Stimulated activated CD8-positive, alpha-beta memory T cell treated with anti-CD3 and anti-CD28 coated beads, Interleukin-12 subunit alpha, Interleukin-12 subunit beta, amount 100 ng/mL, for 4 hours (primary cell): ENCODE results near the gene PLA2G3.
"Not testable (repeated sequence)": the region's sequence is repeated elsewhere in the genome, so short reads cannot be mapped to it uniquely, and the experiment has no call there.

Experiments used
- DNase-seq: peaks from one replicate; pipeline ENCODE4 v3.0.0-alpha.2; 2020; ENCODE audit warnings: low read depth

Gene PLA2G3, protein sequence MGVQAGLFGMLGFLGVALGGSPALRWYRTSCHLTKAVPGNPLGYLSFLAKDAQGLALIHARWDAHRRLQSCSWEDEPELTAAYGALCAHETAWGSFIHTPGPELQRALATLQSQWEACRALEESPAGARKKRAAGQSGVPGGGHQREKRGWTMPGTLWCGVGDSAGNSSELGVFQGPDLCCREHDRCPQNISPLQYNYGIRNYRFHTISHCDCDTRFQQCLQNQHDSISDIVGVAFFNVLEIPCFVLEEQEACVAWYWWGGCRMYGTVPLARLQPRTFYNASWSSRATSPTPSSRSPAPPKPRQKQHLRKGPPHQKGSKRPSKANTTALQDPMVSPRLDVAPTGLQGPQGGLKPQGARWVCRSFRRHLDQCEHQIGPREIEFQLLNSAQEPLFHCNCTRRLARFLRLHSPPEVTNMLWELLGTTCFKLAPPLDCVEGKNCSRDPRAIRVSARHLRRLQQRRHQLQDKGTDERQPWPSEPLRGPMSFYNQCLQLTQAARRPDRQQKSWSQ

DNA sequence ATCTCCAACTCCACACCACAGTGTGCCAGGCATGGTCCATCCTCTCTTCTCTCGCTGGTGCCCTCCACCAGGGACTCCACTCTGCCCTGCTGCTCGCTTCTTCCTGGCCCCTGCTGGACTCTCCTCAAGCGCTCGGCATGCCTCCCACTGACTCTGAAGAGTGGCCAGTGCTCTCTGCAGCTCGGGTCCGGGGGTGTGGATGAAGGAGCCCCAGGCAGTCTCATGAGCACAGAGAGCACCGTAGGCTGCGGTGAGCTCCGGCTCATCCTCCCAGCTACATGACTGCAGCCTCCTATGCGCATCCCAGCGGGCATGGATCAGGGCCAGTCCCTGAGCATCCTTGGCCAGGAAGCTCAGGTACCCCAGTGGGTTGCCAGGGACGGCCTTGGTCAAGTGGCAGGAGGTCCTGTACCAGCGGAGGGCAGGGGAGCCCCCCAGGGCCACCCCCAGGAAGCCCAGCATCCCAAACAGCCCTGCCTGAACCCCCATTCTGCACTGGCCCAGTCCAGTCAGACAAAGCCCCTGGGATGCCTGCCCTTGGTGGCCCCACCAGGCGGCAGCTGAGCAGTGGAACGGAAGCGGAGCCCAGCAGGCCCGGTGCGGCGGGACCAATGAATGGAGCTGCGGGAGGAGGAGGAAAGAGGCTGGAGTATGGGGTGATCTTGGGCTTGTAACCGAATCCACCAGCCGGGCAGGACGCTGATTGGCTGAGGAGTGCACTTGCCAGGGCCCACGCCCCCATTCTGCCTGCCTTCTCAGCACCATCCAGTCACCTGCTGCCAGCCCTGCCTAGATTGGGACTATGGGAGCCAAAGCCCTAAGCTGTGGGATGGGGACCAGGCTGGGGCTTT lies at the start of gene PLA2G3:
Gene PLA2G3 (minus strand): TSS at position 643 of the 851 bp plus-strand sequence. CDS start 154 bp downstream, at position 489.
- DNase-seq, result no peak

DNA sequence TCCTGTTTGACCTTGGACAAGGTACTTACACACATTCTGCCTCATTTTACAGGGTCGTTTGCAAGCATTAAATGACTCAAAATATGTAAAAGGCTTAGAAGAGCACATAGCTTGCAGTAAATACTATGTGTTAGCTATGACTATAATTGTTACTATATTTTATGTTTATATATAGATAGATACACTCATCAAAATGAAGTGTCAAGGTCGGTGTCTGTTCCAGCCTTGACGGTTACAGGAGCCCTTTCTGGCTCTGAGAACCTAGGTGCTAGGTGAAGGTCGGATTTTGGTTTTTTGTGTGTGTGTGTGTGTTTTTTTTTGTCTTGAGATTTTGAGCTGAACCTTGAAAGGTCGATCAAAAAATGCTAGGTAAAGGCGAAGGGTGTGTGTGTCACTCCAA lies 47.3 kb upstream of the PLA2G3 start:
- no peak for DNase-seq

DNA sequence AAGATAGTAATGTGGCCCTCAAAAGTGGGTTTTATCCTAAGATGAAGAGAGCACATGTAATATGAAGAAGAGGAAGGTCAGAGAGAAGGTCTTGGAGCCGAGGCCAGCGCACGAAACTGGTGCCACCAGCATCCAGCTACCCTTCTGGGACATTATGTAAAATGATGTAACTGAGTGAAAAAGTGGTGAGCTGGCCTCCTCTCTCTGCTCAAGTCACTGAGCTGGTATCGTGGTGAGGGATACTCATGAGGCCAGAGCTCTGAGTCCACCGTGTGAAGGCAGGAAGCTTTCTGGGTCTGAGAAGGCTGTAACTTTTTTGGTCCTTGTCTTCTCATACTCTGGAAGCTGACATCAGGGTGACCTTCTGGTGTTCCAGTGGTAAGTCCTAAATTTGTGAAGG lies 44.7 kb upstream of the PLA2G3 start:
- no peak for DNase-seq

DNA sequence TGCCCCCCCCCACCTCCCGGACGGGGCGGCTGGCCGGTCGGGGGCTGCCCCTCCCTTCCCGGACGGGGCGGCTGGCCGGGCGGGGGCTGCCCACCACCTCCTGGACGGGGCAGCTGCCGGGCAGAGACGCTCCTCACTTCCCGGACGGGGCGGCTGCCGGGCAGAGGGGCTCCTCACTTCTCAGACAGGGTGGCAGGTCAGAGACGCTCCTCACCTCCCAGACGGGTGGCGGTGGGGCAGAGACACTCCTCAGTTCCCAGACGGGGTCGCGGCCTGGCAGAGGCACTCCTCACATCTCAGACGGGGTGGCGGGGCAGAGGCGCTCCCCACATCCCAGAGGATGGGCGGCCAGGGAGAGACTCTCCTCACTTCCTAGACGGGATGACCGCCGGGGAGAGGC lies 43.7 kb upstream of the PLA2G3 start:
- no peak for DNase-seq

DNA sequence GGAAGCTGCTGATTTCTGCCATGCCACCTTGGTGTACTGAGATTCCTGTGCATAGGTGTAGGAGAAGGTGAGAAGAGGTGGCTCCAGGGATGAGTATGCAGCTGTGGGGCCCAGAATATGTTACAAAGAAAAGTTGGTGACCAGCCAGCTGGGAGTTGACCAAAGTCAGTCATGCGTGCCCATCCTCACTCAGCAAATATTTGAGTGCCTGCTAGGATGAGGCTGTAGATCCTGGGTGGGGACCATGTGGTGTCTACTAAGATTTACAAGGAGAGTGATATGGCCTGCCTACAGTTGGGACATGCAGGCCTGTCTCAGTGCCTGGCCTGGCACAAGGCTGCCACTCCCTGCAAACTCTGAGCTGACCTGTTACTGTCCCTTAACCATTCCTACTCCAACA lies 39.0 kb upstream of the PLA2G3 start:
- no peak for DNase-seq

DNA sequence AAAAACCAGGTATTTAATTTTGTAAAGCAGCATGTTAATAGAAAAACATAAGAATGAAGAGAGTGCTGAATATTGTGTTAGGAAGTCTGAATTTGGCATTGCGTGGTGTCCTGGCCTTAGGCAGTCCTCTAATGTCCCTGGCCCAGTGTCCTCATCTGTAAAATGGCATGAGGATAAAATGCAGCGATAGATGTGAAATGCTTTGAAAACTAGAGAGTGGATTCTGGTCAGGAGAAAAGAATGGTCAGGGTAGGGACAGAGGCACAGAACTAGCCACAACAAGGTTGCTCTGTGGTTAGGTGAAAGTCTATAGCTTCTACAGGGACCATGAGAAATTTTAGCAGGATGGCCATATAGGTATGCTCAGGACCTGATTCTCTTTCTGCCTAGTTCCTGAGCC lies 38.6 kb upstream of the PLA2G3 start:
- DNase-seq, result no peak

DNA sequence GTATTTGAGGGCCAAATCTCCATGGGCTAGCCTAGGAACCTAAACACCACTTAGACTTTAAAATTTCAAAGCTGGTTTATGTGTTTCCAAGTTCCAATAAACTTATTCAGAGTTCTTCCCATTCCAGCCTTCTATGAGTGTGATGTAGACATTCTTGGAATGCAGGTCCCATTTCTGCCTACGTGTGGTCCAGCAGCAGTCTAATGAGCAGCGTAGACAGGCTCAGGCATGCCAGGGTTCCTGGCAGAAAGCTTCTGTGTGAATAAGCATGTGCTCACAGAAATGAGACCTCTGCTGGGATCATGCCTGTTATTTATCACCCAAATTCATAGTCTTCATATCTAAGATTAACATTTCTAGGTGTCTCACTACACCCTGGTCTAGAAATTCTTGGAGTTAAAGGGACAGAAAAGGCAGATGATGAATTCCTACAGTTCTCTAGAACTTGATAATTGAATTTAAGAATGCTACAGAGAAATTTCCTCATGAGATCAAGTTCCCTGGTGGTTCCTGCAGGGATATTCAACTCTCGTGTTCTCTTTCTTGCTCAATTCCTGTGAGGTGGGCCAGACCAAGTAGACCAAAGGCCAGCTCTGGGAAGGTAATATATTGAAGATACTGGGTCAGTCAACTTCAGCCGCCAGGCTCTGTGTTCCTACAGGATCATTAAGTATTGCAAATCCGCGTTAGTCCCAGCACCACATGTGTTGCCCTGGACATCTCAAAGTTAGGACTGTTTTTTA lies 37.3 kb upstream of the PLA2G3 start:
- no peak for DNase-seq

DNA sequence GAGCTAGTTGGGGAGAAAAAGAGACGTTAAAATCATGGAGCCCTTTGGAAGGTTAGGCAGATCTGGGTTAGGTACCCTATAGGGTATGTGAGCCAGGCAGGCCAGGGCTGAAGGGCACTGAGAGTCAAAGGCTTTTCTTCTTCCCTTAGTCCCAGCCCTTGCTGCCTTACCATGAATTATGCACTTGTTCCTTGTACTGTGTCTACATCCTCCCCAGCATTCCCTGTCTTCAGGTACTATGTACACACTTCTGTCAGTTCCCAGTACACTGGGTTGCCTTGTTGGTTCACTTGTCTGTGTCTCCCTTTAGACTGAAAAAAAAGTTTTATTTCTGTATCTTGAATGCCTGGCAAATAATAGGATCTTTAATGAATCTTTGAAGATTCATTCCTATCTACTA lies 36.6 kb upstream of the PLA2G3 start:
- no peak for DNase-seq

DNA sequence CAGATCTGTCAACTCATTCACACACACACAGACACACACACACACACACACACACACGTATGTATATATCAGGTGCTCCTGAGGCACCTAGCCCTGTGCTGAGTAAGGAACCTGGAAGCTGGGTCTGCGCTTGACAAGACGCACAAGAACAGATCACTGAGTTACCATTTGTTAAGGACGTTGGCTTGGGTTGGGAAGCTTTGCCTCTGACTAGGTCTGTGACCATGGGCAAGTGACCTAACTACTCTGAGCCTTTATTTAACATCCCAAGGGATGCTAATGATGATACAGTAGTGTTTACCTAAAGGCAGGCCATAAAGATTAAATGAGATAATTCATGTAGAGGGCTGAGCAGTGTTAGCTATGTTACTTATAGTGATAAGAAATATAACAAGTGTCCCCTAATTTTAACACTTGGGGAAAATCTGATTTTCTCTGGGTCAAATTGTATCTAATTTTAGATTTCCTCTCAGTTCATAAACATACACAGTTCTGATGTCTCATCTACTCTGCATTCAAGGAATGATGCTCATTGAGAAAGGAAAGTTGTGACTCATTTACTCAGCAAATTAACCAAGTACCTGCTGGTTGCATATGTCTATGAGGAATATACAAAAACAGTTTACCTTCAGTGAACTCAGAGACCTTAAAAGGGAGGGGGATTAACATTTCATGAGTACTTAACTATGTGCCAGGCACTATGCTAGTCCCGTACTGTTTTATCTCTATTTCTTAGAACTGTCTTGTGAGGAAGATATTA lies 33.3 kb upstream of the PLA2G3 start:
- DNase-seq, result no peak

DNA sequence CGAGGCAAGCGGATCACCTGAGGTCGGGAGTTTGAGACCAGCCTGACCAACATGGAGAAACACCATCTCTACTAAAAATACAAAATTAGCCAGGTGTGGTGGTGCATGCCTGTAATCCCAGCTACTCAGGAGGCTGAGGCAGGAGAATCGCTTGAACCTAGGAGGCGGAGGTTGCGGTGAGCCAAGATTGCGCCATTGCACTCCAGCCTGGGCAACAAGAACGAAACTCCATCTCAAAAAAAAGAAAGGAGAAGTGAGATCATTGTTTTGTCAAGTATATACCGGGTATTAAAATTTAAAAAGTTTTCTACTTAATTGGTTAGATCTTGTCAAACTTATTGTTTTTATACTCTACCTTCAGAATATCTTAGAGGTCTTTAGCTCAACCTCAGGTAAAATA lies 31.4 kb upstream of the PLA2G3 start:
- not testable (repeated sequence) for DNase-seq

DNA sequence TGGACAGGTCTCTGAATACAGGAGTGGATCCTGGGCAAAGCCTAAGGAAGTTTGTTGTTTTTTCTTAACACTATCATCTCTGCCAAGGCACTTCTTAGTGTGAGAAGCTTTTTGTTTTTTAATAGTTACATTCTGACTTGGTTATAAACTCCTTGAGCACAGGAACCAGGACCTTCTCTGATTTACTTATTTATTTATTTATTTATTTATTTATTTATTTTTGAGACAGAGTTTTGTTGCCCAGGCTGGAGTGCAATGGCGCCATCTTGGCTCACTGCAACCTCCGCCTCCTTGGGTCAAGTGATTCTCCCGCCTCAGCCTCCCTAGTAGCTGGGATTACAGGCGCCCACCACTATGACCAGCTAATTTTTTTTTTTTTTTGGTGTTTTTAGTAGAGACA lies 30.7 kb upstream of the PLA2G3 start:
- no peak for DNase-seq

DNA sequence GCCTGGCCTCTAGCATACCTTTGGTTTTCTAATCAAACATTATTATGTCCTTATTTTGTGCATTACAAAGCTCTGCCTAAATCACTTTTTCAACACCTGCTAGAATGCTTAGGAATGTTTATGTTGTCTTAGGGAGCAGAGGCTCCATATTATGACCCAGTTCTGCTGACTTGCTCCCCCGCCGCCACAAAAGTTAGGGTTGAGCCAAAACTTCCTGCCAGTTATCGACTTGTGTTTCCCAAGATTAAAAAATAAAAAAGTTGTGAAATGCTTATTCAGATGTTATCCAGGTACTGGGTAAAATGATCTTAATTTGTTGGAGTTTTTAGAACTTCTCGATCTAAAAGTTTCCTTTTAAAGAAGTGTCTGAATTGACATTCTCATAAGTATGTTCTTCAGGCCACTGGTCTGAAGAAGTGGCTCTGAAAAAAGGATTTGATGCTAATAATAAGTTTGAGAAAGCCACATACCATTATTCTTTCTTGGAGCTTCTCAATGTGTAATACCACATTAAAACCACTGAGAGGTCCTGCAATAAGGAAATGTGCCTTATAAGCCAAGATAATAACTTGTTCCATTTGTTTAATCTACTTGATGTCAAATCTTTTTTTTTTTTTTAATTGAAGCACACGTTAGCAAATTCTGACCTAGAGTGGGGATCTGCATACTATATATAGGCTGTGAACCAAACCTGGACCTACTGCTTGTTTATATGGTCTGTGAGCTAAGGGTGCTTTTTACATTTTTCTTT lies 21.9 kb upstream of the PLA2G3 start:
- no peak for DNase-seq

DNA sequence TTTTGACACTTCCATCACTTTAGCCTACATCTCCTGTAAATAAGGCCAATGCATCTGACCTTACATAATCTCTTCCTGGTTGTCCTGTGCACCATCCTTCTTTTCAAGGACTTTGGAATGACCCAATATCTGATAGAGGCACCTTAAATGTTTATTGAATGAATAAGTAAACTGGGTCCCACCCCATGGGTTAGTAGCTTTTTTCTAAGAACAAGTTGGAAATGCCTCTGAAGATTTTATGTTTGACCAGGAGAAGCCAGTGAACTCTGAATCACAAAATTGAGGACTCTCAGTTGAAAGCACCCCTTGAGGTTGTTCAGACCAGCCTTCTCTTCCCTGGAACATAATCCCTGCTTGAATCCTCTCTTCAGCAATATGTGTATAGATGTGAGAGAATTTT lies 21.1 kb upstream of the PLA2G3 start:
- DNase-seq, result no peak

DNA sequence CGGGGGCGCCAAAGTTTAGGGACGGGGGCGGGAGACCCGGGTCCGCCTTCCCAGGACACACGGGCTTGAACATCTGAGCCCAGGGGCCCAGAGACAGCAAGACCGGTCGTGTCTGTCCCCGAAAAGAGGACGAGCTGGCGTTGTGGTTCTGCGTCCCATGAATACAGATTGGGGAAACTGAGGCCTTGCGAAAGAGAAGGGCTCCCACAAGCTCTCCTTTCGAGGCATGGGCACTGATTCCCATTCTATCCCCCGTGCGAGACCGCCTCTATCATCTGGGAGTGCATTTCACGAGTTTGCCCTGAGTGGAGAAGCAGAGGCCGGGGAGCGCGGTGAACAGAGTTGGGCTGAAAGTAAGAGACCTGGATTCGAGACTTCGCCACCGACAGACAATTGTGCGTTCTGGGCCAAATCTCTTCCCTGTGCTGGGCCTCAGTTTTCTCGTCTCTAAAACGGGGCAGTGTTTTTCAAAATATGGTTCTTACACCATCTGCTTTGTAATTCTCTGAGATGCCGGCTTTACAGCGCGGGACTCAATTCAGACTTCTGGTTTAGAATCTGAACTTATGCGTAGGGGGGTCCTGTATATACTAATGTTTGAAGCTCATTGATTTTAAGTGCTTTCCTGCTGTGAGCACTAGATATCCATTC lies 20.1 kb upstream of the PLA2G3 start:
- DNase-seq, result peak; percentile 4

DNA sequence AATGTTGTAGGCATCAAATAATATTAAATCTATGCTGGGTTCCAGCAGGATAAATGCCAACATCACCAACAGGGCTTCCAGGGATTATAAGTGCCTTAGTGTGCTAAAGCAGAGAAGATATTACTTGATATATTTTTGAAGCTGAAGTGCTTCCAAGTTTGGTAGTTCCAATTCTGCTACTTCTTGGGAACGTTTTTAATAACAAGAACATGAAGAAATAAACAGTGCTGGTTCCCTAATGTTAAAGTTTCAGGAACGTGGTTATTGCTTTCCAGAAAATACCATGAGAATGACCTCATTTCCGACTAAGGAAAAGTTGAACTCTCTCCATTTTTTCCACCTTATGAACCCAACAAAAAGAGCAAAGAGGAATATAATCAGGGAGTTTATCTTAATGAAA lies 15.1 kb upstream of the PLA2G3 start:
- no peak for DNase-seq

DNA sequence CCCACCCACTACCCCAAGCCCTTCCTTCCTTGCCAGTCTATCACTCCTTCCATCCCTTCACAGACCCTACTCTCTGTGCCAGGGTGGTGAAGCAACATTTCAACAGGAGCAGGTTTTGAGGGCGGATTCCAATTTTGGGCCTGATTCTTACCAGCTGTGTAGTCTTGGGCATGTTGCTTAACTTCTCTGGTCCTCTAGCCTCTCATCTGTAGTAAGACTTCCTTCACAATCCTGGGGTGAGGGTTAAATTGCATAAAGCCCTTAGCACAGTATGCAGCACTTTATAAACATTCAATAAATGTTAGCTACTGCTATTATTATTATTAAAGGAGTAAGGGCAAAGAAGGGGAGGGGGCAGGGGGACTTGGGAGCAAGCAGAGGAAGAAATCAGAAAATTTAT lies 14.7 kb upstream of the PLA2G3 start:
- no peak for DNase-seq

DNA sequence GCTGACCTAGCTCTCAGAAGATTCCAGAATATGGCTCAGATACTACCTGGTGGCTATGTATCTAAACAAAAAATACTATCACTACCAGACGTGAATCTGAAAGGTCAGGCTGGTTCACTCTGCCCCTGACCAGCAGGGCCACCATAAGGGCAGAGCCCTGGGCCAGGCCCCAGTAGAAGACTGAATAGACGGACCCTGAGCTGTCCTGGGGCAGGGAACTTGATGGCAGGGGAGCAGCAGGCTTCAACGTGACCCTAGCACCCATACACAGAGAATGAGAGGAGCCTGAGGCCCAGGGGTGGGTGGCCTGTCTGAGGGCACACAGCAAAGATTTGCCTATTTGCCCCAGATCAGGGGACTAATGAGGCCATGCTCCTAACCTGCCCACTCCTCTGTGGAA lies 13.0 kb upstream of the PLA2G3 start:
- DNase-seq, result no peak

DNA sequence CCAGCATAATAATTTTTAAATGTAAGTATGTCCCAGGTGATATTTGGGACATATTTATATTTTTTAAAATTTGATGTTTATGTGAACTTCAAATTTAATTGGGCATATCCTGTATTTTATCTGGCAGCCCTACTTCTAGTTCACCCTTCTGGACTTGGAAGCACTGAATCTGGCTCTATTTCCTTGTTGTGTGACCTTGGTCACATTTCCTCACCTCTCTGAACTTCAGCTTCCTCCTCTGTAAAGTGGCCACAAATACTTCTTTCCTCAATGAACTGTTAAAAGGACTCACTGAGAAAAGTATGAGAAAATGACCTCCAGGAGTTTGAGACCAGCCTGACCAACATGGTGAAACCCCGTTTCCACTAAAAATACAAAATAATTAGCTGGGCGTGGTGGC lies 11.6 kb upstream of the PLA2G3 start:
- no peak for DNase-seq

DNA sequence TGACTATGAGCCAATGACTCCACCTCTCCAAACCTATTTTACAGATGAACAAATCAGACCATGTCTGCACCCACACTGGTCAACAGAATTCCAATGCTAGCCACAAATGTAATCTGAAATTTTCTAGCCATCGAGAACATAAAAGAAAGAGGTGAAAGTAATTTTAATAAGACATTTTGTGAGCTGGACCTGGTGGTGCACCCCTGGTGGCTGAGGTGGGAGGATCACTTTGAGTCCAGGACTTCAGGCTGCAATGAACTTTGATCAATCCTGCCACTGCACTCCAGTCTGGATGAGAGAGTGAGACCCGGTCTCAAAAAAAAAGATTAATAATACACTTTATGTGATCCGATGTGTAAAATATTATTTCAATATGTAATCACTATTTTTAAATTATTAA lies 10.3 kb upstream of the PLA2G3 start:
- DNase-seq, result no peak

DNA sequence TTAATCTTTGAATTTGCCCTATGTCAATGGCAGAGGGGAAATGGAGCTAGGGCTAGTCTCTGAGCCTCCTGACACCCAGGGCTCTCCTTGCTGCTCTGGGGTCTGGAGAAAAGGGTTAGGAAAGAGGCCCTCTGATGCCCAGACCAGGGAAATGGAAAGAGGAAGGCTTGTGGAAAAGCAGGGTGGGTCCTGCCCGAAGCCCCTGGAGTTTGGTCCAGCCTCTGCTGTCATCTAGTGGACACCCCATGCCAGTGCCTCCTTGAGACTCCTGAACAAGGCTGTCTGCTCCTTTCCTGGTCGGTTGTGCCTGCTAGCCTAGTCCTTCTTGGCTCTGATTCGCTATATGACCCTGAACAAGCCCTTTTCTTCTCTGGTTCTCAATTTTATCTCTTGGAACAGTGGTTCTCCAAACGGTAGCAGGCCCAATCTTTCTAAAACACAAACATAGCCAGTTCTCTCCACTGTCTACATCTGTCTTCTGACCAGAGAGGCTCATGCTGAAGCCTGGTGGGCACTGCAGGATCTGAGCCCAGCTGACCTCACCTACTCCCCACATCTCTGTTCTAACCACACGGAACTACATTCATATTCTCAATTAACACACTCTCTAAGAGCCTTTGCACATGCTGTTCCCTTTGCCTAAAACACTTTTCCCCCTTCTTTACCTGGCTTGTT lies 8.8 kb upstream of the PLA2G3 start:
- DNase-seq, result no peak
